ENCODE results near the gene DUS4L.

- no peak for TF ChIP-seq CTCF (IDR thresholded peaks at IDR 0.05; ENCODE audit: poor library complexity)
- TF ChIP-seq EZH2 (IDR thresholded peaks at IDR 0.05; ENCODE audit: borderline replicate concordance) = no peak
- no peak for TF ChIP-seq EZH2phosphoT487 (IDR thresholded peaks at IDR 0.05; ENCODE audit: low read depth, severe bottlenecking, unreplicated experiment)
These were observed 29.6 kb upstream of the DUS4L start for GRCh38 chr7:107534139-107534538.
